Osteoblast (primary cell): Measurements from ENCODE around the gene L3MBTL3. TPM values are rescaled to one million over a fixed set of nuclear protein-coding genes. Genes with fewer than 3 reads are reported as not detected.

Source experiments
- DNase-seq: peaks from one replicate; pipeline ENCODE4 v3.0.0; 2011; ENCODE audit warnings: low spot score, mixed read lengths; ENCODE audit not compliant: insufficient read length; ENCODE audit errors: missing footprints
- H2AFZ ChIP-seq: 2 replicates; pipeline ENCODE4 v1.6.0; 2011; ENCODE audit warnings: mild to moderate bottlenecking, low read length
- H3K27ac ChIP-seq: 2 replicates; pipeline ENCODE4 v1.5.1; 2011; ENCODE audit warnings: mild to moderate bottlenecking, low read depth, low read length, moderate library complexity
- H3K27me3 ChIP-seq: 2 replicates; pipeline ENCODE4 v1.6.0; 2012; ENCODE audit warnings: mild to moderate bottlenecking, control low read depth, inconsistent platforms, low read length, moderate library complexity; ENCODE audit not compliant: insufficient read depth
- H3K36me3 ChIP-seq: 2 replicates; pipeline ENCODE4 v1.5.1; 2011; ENCODE audit warnings: mild to moderate bottlenecking, low read length, control low read depth, moderate library complexity; ENCODE audit not compliant: insufficient read depth
- H3K4me1 ChIP-seq: 2 replicates; pipeline ENCODE4 v1.5.1; 2011; ENCODE audit warnings: mild to moderate bottlenecking, low read length, control low read depth, moderate library complexity; ENCODE audit not compliant: insufficient read depth
- H3K4me2 ChIP-seq: 2 replicates; pipeline ENCODE4 v1.6.0; 2011; ENCODE audit warnings: mild to moderate bottlenecking, low read length; ENCODE audit not compliant: insufficient read depth
- H3K4me3 ChIP-seq: fragments of 200-600 bp; sonication (generic); 3 replicates; pipeline ENCODE4 v1.5.1; 2012; ENCODE audit warnings: mild to moderate bottlenecking, low read length, inconsistent platforms; ENCODE audit not compliant: insufficient read depth
- H3K79me2 ChIP-seq: 2 replicates; pipeline ENCODE4 v1.6.0; 2012; ENCODE audit warnings: mild to moderate bottlenecking, low read length, control low read depth, inconsistent platforms; ENCODE audit not compliant: insufficient read depth
- H3K9me3 ChIP-seq: 2 replicates; pipeline ENCODE4 v1.5.1; 2011; ENCODE audit warnings: low read depth, low read length, control low read depth
- H4K20me1 ChIP-seq: 2 replicates; pipeline ENCODE4 v1.6.0; 2012; ENCODE audit warnings: mild to moderate bottlenecking, low read length, control low read depth; ENCODE audit not compliant: insufficient read depth
- total RNA-seq: library from RNA; depleted of rRNA; stranded (reverse); fragments of >200 nt; gene quantifications from 2 replicates; pipeline ENCODE4 v1.2.3, GENCODE V29; 2012
- TF ChIP-seq, protein P1 (sequence below): IDR thresholded peaks from 2 replicates; pipeline ENCODE4 v1.5.1; 2011; ENCODE audit warnings: mild to moderate bottlenecking, low read depth, low read length, moderate library complexity; ENCODE audit errors: extremely low read depth

The L3MBTL3 gene
- total RNA-seq, 1 donor: 8.7 TPM

DNA sequence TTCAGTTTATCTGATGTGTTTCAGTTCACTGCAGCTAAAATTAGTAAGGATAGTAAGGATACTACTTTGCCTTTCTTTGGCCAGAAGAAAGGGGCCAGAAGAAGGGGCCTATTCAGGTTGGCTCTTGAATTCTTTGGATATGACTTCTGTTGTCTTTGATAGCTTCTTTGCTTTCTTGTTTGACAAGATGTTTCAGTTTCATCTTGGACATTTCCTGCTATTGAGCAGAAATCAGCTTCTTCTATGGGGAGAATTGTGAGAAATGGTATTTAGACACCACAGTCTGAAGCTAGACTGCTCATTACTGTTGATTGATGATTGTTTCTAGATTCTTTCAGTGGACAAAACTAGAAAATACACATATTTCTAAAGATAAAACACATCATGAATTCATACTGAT, 23.2 kb downstream of the L3MBTL3 start:
- no peak for DNase-seq
- no peak overlapping the region for H3K27ac ChIP-seq
- no peak overlapping the region for H3K4me3 ChIP-seq
- no peaks in the 10 kb centered on the region for H3K79me2 ChIP-seq
- no peaks in the 10 kb centered on the region for H3K9me3 ChIP-seq
- no peak overlapping the region for H2AFZ ChIP-seq
- H4K20me1 ChIP-seq: no peaks in the 10 kb centered on the region
- TF ChIP-seq, protein P1, sequence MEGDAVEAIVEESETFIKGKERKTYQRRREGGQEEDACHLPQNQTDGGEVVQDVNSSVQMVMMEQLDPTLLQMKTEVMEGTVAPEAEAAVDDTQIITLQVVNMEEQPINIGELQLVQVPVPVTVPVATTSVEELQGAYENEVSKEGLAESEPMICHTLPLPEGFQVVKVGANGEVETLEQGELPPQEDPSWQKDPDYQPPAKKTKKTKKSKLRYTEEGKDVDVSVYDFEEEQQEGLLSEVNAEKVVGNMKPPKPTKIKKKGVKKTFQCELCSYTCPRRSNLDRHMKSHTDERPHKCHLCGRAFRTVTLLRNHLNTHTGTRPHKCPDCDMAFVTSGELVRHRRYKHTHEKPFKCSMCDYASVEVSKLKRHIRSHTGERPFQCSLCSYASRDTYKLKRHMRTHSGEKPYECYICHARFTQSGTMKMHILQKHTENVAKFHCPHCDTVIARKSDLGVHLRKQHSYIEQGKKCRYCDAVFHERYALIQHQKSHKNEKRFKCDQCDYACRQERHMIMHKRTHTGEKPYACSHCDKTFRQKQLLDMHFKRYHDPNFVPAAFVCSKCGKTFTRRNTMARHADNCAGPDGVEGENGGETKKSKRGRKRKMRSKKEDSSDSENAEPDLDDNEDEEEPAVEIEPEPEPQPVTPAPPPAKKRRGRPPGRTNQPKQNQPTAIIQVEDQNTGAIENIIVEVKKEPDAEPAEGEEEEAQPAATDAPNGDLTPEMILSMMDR: no peak
- H3K36me3 ChIP-seq: no peaks in the 10 kb centered on the region
- H3K27me3 ChIP-seq: no peaks in the 10 kb centered on the region
- no peaks in the 10 kb centered on the region for H3K4me1 ChIP-seq
- no peak overlapping the region for H3K4me2 ChIP-seq

DNA sequence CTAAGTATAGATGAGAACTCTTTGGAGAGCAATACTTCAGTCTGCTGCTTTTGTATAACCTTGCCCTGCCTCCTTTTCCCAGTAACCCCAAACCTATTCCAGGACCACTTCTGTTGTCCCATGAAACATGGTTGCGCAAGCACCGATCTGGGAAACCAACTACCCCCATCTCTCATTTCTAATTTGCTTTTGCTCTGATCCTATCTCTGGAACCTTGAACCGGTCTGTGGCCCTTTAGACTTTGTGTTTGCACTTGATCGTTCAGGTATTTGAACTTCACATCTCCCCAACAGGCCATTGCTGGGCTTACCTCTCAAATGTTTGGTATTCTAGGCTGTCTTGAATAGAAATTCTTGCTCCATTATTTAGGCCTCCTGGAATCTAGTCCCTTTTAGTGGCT, 25.0 kb downstream of the L3MBTL3 start:
- no peaks in the 10 kb centered on the region for H4K20me1 ChIP-seq
- H2AFZ ChIP-seq: no peak overlapping the region
- no peaks in the 10 kb centered on the region for H3K79me2 ChIP-seq
- no peaks in the 10 kb centered on the region for H3K27me3 ChIP-seq
- no peak overlapping the region for H3K4me3 ChIP-seq
- no peaks in the 10 kb centered on the region for H3K9me3 ChIP-seq
- no peak overlapping the region for H3K4me2 ChIP-seq
- TF ChIP-seq, protein P1: no peak
- no peaks in the 10 kb centered on the region for H3K4me1 ChIP-seq
- H3K27ac ChIP-seq: no peak overlapping the region
- H3K36me3 ChIP-seq: no peaks in the 10 kb centered on the region
- DNase-seq: no peak

DNA sequence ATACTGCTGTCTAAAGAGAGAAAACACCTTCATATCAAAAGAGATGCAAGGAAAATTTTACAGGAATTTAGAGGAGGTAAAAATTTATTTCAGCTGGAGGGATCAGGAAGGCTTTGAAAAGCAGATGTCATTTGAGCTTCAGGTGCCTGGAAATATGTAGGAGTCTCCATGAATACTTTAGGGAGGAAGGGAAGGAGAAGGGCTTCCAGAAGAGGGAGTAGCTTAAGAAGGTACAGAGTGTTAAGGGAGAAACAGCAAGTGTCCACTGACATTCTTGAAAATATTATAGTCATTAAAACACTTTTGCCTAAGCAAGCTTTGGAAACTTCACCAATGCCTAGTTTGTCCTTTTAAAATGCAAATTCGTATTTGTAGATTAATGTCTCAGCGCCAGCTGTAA, 27.2 kb downstream of the L3MBTL3 start:
- H2AFZ ChIP-seq: no peak overlapping the region
- no peaks in the 10 kb centered on the region for H3K79me2 ChIP-seq
- no peak overlapping the region for H3K27ac ChIP-seq
- no peak for DNase-seq
- H3K9me3 ChIP-seq: no peaks in the 10 kb centered on the region
- H3K4me3 ChIP-seq: no peak overlapping the region
- H3K4me2 ChIP-seq: no peak overlapping the region
- peaks cover 7% of the 10 kb centered on the region for H3K4me1 ChIP-seq
- TF ChIP-seq, protein P1: no peak
- no peaks in the 10 kb centered on the region for H3K36me3 ChIP-seq
- no peaks in the 10 kb centered on the region for H4K20me1 ChIP-seq
- no peaks in the 10 kb centered on the region for H3K27me3 ChIP-seq

DNA sequence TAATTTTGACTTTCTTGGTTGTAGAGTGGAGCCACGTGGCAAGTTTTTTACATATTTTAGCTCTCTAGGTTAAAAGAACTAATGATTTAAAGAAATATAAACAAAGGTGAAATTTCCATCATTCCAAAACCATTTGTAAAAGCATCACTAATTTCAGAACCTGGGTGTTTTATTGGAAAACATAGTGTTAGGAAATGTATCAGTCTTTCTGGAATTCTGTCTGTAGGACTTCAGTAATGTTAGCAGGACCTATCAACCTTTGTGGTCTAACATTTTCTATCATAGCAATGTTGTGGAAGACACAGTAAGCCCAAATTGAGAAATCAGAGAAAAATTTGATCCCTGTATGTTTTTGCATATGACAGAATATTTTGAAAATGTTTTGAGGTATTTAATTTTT, 28.3 kb downstream of the L3MBTL3 start:
- Histone ChIP-seq H3K79me2 (no peaks in the 10 kb centered on the region), H2AFZ (no peak overlapping the region), H3K36me3 (no peaks in the 10 kb centered on the region), H3K27me3 (no peaks in the 10 kb centered on the region), H3K4me3 (no peak overlapping the region), H3K27ac (no peak overlapping the region), H3K9me3 (no peaks in the 10 kb centered on the region), H4K20me1 (no peaks in the 10 kb centered on the region), H3K4me1 (peaks cover 7% of the 10 kb centered on the region), H3K4me2 (no peak overlapping the region)
- no peak for DNase-seq
- TF ChIP-seq, protein P1: no peak
